ENCODE data around the gene IL20RA.
A peak's percentile ranks its signal among the peaks of the same experiment; 100 is the strongest.

IL20RA gene

DNA sequence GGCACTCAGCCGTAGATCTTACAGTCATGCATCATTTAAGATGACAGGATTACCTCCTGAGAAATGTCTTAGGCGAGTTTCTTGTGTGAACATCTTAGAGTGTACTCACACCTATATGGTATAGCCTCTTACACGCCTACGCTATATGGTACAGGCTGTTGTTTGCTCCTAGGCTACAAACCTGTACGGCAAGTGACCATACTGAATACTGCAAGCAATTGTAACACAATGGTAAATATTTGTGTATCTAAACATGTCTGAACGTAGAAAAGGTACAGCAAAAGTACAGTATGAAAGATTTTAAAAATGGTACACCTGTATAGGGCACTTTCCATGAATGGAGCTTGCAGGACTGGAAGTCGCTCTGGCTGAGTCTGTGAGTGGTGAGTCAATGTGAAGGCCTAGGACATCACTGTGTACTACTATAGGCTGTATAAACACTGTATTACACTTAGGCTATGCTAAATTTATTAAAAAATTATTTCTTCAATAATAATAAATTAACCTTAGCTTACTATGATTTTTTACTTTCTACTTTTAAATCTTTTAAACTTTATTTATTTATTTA is 541 bp upstream of the IL20RA start:
- no peak for DNase-seq (ENCODE audit: low spot score)

DNA sequence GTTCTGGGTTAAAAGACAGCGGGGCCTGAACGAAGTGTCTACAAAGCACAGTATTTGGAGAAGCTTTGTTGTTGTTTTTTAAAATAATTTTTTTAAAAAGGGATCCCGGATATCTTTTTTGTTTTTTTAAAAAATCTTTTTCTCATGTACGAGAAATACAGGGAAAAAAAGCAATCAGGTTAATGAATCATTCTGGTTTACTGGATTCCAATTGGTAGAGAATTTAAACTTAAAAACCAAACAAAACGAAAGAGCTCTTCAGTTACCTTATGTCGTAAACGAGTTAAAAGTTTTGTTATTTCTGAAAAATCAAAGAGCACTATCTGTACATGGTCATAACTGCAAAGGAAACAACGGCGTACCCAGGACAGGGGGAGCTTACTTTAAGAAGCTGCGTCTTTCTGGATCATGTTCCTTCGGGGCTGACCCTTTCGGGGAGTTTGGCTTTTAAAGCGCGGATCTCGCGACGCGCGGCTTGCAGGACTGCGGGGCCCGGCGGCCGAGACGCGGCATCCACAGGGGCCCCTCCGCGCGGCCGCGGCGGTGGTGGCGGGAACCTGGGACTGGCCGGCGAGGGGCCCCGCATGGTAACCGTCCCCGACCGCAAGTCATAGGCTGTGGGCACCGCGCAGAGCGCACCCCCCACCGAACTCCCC is 927 bp downstream of the IL20RA start:
- DNase-seq (ENCODE audit: low spot score): no peak

DNA sequence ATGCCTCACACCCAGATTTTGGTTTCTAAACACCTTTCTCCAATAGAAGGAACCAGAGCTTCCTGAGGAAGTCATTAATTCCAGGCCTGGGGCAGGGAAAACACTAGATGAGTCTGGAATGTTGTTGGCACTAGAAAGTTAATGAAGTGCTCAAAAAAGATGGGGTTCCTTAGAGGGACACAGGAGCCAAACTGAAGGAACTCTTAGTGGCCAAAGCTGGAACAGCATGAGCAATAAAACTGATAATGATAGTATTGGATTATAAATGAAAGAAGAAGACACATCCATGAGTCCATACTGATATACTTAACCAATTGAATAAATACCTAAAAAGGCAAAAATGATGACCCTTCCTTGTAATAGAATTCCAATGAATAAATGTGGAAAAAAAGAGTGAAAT is 4.4 kb downstream of the IL20RA start:
- DNase-seq (ENCODE audit: low spot score): no peak

DNA sequence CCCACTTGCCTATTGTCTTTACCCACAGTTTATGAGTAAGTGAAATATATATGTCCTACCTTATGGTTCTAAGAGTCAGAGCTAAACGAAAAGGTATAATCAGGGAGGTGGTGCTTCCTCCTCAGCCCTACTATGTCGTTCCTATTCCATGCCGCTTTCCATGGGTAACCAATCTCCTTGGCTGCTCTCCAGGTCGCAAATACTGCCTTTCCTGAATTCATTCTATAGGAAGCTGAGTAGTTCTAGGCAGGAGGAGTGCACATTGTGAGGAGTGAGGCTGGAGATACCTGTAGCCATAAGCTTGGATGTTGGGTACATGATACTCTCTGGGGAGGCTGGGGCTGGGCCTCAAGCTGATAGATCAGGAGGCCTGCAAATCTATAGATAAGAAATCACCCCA is 5.8 kb downstream of the IL20RA start:
- DNase-seq (ENCODE audit: low spot score): no peak

DNA sequence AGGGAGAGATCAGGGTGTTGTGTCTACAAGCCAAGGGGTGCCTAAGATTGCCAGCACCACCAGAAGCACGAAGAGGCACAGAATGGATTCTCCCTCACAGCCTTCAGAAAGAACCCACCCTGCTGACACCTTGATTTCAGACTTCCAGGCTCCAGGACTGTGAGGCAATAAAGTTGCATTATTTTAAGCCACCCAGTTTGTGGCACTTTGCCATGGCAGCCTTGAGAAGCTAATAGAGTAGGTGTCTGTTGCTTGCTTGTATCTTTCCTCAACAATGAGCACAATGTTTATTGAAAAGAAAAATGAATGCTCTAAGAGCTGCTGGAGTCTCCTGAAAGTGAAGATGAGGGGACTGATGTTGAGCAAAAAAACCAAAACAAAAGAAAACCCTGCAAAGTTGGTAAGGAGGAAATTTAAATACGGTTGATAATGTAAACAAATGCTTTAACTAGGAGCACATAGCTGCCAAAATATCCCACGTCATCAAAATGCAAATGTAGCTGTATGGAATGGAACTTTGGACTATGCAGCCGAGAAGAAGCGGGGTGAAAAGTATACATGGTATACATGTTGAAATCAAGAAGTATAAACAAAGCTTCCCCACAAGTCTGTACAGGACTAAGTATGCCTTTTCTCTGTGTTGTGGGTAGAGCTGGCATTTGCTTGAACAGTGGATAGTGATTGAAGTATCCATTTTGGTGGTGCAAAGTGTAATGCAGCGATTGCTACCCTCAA is 8.0 kb downstream of the IL20RA start:
- DNase-seq (ENCODE audit: low spot score): no peak

DNA sequence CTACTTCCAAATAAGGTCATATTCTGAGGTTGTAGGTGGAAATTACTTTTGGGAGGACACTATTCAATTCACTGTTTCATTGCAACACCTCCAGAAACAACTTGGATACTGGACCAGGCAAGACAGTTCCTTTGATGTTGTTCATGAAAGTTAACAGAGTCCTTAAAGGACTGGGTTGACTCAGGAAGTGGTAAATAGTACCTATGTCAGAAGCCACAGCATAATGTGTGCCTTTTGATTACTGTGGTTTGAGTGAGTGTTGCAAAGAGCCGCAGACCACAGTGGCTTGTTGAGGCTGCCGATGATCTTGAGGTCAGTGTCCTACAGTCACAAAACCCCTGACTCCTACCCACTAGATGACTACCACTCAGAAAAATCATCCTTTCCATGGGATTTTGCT is 10.9 kb downstream of the IL20RA start:
- DNase-seq (ENCODE audit: low spot score): peak; percentile 53

DNA sequence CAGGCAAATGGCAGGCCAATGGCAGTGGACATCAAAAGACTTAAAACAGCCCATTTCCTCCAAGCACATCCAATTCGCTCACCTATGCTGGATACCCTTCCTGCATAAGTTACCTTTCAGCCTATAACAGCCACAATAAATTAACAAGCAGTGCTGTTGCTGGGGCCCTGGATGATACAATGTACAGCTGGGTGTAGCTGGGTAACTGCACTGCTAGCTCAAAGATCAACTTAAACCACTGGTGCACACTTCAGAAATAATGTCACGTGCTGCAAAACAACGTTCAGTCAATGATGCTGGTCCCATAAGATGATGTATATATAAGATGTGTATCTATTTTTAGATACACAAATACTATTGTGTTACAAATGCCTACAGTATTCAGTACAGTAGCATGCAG is 13.6 kb downstream of the IL20RA start:
- no peak for DNase-seq (ENCODE audit: low spot score)

DNA sequence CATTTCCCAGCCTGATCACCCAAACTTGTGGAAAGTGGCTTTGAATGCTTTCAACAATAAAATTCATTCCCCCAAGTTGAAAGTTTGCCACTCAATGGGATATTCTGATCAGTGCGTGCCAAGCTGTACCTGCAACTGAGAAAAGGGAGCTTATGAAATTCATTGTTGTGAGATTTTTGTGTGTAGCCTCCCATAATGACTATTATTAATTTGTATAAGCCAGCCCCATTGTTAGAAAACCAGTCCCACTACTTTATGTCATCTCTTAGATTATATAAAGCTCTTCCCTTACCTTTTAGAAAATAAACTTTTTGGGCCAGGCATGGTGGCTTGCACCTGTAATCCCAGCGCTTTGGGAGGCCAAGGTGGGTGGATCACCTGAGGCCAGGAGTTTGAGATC is 15.9 kb downstream of the IL20RA start:
- no peak for DNase-seq (ENCODE audit: low spot score)

DNA sequence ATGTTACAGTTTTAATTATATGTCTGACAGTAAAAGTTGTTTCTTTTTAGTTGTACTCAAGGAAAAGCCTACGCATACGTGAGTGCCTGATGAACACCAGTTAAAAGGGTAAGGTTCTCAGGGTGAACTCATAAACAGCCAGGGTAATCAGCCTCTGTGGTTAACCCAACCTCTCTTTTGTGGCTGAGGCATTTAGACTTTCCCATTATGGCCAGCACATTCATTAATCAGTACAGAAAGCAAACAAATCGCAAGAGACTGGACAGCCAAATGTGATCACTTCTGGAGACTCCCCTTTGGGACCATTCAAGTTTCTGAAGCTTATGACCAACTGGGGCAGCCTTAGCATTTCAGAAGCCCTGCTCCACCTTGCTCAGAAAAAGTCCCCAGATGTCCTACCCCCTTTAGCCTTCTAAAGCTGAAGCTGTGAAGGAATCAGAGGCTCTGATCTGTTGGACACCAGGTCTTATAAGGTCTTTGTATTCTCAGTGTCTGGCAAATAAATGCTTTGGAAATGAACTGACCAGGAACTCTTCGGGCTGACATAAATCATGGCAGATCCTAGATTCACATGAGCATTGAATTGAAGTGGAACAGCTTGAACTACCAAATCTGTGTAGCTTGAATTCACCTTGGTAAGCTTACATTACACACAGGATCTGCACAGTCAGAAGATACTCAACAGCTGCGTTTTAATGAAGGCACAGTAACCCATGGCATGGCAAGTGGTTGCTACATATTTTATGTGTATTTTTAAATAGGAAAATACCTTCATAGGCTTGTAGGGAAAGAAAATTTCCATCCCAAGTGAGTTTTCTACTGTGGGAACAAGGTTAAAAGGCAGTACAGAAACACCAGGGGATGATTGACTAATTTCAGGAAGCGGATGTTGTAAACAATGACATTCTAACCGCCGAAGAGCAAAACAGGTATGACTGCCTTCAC is 18.7 kb downstream of the IL20RA start:
- DNase-seq (ENCODE audit: low spot score): no peak

DNA sequence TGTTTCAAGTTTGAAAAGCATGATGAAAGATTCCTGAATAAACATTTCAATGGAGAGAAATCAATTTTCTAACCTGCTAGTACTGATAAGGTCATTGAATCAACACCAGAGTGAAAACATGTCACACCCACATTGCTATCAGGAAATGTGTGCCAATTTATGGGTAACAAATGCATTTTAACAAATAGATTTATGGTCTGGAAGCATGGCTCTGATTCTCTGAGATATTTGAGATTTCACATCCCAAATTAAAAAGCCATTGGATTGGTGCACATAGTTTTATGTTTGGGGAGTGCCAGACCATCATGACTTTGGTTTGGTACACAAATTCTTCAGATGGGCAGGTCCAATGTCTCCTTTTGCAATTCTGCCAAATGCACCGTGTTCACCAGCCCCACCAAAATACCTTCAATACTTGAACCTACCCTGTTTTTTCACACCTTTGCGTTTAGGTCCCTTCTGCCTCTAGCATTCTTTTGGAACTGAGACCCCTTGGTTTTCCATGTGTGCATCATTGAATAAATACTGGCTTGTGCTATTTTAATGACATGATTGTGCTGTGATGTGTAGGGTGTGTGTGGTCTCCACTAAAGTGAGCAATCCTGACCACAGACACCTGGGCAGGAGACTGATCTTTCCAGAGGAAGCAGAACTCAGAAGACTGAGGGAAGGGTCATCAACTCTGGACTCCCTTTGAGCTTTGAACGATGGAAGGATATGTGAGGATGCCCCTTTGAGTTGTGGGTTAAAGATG is 20.4 kb downstream of the IL20RA start:
- DNase-seq (ENCODE audit: low spot score): no peak

DNA sequence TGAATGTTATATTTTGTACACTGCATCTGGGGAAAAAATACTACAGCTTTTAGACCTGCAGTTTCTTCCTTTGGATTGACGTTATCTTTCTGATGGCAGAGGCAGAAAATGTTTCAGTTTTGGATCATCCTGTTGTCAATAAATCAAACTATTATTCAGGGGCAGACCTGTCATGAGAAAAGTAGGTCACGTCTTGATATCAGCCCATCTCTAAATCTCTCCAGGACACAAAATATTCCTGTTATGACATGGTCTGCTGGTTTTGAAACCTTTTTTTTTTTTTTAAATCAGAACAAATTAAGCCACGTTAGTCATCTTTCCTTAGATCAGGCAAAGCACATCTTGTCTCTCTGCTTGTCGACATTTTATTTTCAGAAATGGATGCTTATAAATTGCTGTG is 24.0 kb downstream of the IL20RA start:
- DNase-seq (ENCODE audit: low spot score): no peak

DNA sequence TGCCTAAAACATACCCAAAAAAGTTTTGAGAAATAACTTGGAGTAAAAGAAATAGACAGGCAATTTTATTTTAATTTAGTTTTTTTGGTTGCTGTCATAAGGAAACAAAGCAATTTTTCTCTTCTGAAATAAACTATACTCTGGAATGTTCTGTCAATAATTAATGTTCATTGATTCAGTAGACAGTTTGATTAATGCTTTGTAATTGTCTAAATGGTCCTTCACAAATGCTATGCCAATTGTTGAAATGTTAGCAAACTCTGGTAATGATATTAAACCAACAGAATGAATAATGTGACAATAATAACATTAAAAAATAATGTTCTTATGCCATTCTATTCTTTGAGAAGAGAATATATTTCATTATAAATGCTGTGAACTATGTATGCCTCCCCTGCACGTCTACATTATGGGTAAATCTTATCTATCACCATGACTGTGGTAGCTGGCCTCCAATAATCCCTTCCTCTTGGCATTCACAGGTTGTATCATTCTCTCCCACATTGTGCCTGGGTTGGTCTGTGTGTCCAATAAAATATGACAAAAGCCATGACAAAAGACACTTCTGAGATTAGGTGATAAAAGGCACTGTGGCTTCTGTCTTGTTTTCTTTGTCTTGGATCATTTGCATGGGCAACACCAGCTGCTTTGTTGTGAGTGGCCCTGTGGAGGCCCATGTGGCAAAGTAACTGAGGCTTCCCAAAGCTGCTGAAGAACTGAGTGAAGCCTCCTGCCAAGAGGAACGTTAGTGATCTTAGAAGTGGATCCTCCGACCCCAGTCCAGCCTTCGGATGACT is 25.1 kb downstream of the IL20RA start:
- DNase-seq (ENCODE audit: low spot score): no peak

DNA sequence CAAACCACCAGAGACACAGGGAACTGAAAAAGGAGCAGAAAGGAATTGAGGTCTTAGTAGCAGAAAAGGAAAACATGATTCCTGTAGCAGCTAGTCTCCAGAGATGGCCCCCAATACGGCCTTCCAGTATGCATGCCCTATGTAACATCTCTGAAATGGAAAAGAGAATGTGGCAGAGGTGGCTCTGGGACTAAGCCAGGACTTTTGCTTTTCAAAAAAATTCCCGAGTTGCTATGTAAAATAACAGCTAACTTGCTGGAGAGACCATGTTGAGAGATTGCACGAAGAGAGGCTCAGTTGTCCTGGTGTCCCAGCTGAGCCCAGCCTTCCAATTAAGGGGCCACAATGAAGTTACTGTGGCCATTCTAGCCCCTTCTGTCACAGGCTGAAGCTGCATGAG is 27.7 kb downstream of the IL20RA start:
- DNase-seq (ENCODE audit: low spot score): no peak

DNA sequence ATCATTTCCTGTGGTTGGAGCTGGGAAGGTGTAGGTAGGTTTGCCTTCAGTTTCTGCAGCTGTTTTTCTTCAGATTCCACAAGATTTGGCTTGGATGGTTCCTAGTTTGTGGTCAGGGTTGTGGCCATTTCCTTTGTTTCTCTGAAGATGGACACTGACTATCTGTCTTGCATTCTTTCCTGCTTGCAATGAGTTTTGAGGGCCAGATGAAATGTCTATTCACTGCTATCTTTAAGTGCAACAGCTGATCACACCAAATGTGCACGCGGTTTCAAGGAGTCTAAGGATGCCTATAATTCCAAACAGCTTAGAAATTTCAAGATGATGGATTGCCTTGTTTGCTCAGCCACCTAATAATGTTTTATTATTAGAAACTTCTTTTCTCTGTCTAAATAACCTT is 28.4 kb downstream of the IL20RA start:
- no peak for DNase-seq (ENCODE audit: low spot score)

DNA sequence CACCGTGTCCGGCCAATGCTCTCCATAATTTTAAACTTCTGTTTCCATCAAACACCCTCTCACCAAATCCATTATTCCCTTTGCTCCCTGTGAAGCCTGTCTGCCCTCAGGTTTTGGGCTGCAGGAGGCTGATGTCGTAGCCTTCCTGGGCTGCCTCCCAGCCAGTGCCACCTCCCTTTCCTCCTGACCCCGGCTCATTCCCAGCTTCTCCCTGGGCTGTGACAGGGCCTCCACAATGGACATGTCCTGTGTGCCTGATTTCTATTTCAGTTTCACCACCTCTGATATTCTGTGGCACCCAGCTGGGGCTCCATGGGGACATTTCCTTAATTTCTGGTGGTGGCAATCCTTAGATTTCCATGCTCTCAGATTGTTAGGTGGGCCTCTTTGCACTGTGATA is 28.8 kb downstream of the IL20RA start:
- DNase-seq (ENCODE audit: low spot score): no peak

DNA sequence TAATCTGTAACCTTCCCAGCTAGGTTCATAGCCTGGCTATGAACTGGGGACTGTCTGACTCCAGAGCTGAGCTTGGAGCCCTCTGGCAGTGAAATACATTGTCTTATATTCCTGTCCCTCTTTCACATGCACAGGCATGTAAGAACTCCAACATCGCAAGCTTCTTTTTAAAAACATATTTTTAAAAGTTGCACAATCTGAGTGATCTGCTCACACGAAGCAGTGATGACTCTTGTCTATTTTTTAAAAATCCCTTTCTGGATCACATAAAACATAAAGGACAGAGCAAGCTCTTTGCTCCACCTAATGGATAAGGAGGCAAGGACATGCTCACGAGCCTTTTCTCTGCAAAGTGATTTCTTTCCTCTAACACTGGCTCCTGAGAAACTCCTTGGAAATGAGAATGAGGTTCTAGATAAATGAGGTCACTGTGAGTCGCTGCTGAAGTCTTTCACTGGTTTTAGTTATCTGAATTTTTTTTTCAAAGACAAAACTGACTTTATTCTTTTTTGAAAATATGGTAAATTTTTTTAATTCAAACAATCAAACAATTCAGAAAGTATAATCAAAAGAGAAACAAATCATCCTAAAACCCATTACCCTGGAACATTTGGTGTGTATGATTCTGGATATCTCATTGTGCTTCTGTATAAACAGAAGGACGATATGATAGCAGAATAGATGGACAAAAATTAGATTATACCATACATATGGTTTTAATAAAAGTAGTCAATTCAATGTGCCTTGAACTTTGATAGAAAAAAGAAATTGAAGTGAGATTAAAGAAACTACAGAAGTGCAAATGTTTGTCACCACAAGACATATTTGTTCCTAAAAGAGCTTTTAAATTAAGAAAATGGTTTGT is 30.8 kb downstream of the IL20RA start:
- no peak for DNase-seq (ENCODE audit: low spot score)

DNA sequence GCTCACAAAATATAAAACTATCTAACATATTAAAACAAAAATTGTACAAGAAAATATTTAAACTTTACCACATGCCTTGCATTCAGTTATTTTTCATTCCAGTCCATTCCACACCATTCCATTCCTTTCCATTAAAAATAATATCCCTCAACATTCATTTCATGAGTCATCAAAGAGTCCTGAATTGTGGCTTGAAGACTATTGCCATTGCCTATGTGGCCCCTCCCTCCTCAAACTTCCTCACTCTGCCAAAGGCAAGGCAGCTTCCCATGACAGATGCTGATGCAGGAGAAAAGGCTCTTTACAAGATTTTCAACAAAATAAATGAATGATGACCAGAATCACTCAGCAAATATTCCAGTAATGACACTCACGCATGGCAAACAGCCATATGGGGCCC is 31.7 kb downstream of the IL20RA start:
- DNase-seq (ENCODE audit: low spot score): no peak

DNA sequence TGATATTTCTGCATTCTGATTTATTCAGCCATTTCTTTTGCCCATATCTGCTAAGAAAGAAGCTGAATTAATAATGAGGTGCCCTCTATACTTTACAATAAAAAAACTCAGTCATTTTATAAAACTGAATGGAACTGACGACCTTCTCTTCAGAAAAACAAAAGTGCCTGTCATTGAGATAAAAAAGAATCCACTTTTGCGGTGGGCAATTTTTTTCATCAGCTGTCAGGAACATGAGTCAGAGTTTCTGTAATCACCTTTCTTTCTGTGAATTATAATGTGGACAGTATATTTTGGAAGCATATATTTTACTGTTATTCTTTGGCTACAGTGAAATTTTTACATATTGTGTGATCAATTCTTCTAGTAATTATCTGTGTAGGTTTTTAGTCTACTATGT is 33.4 kb downstream of the IL20RA start:
- no peak for DNase-seq (ENCODE audit: low spot score)

DNA sequence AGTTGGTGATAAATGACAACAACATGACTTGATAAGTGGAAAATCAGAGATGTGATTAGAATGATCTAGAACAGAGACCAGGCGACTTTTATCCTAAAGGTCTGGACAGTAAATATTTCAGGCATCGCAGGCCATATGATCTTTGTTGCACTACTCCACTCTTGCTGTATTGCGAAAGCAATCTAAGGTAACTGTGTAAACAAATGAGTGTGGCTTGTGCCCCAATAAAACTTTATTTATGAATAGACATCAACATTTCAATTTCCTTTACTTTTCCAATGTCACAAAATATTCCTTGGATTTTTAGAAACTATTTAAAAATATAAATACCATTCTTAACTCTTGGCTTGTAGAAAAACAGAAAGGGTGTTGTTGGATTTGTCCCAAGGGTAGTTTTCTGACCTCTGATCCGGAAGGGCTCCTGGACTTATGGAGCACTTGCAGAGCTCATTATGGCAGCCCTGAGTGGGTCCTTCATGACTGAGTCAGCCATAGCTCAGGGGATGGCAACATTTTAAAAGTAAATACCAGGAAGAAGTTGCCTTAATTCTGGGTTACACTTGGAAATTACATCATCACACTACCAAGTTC is 34.5 kb downstream of the IL20RA start:
- DNase-seq (ENCODE audit: low spot score): no peak

DNA sequence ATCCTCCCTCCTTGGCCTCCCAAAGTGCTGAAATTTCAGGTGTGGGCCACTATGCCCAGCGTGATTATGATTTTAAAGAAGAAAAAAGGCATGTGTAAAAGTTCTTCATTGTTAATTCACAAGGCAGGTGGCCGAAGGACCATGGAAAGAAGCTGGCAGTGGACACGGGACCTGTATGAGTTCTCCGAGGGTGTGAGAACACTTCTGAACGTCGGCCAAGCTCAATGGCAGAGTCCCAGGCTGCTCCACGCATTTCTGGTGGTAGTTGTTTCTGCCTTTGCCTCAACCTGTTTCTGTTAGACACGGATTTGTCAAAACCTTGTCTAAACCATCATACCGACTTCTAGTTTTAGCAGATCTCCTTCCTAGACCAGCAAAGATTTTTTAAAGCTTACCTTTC is 36.6 kb downstream of the IL20RA start:
- DNase-seq (ENCODE audit: low spot score): no peak
